Coronary artery (tissue), 2 donors: ENCODE results near the gene EFCAB14.

ENCODE experiments used
- DNase-seq: peaks from one replicate; pipeline ENCODE4 v3.0.0-alpha.2; 2017; ENCODE audit warnings: low spot score
- H3K27ac ChIP-seq, 2 donors: fragments of 200-600 bp; sonication (generic); one replicate each; pipeline ENCODE4 v1.5.1; 2016 to 2019
- H3K4me3 ChIP-seq: fragments of 200-600 bp; sonication (generic); 2 replicates; pipeline ENCODE4 v1.5.1; 2016; ENCODE audit warnings: mild to moderate bottlenecking, moderate library complexity
- TF ChIP-seq, protein P1 (sequence below): fragments of 200-600 bp; sonication (generic); IDR thresholded peaks from one replicate; pipeline ENCODE4 v1.5.1; 2019; ENCODE audit warnings: antibody characterized with exemption

The EFCAB14 gene

DNA sequence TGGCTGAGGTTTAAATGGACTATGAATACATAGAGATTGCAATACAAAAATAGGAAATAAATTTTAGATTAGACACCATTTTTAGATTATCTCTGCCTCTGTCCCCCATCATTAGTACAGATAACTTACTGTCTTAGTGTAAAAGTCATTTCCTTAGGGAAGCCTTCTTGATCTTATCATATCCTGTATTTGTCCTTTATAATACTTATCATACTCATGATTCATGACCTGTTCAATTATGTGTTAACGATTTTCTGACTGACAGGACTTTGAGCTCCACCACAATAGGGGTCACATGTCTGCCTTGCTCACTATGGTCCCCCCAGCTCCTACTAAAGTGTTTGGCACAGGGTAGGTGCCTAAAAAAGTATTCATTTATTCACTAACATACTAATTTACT lies 32.7 kb downstream of the EFCAB14 start:
- DNase-seq, result no peak
- H3K4me3 ChIP-seq, result no peak overlapping the region
- TF ChIP-seq, protein P1, sequence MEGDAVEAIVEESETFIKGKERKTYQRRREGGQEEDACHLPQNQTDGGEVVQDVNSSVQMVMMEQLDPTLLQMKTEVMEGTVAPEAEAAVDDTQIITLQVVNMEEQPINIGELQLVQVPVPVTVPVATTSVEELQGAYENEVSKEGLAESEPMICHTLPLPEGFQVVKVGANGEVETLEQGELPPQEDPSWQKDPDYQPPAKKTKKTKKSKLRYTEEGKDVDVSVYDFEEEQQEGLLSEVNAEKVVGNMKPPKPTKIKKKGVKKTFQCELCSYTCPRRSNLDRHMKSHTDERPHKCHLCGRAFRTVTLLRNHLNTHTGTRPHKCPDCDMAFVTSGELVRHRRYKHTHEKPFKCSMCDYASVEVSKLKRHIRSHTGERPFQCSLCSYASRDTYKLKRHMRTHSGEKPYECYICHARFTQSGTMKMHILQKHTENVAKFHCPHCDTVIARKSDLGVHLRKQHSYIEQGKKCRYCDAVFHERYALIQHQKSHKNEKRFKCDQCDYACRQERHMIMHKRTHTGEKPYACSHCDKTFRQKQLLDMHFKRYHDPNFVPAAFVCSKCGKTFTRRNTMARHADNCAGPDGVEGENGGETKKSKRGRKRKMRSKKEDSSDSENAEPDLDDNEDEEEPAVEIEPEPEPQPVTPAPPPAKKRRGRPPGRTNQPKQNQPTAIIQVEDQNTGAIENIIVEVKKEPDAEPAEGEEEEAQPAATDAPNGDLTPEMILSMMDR, result no peak
- H3K27ac ChIP-seq, result no peak overlapping the region

DNA sequence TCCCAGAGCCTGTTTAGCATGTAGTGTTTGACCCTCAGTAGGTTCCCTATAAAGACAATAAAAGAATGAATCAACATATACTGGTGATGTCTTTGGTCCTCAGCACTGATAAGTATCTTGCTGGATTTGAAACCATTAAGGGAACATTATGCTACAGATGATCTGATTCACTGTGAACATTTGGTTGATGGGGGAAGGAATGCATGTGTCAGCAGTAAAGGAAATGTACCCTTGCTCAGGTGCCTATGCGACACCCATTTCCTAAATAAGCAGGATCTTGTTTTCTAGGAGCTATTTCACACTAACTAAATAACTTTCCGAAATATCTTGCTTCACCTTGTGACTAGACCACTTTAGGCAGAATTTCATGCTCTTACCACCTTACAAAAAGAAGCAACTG lies 34.2 kb downstream of the EFCAB14 start:
- no peak for DNase-seq
- TF ChIP-seq, protein P1, result no peak
- no peak overlapping the region for H3K27ac ChIP-seq
- H3K4me3 ChIP-seq, result no peak overlapping the region

DNA sequence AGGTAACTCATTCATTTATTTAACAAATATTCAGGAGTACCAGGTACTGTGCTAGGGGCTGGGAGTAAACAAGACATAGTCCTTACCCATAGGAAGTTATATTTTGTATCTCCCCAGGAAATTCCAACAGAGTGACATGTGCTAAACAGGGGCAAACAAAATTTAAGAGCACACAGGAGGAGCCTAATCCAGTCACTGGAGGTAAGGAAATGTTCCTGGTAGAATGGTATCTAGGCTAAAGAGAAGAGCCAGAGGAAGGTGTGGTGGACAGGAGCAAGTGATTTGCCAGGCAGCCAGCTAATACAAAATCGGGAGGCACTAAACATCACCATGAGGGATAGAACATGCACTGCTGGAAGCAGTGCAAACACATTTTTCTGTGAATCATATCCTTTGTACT lies 36.9 kb downstream of the EFCAB14 start:
- Histone ChIP-seq H3K27ac (no peak overlapping the region), H3K4me3 (no peak overlapping the region)
- no peak for DNase-seq
- TF ChIP-seq, protein P1, result no peak

DNA sequence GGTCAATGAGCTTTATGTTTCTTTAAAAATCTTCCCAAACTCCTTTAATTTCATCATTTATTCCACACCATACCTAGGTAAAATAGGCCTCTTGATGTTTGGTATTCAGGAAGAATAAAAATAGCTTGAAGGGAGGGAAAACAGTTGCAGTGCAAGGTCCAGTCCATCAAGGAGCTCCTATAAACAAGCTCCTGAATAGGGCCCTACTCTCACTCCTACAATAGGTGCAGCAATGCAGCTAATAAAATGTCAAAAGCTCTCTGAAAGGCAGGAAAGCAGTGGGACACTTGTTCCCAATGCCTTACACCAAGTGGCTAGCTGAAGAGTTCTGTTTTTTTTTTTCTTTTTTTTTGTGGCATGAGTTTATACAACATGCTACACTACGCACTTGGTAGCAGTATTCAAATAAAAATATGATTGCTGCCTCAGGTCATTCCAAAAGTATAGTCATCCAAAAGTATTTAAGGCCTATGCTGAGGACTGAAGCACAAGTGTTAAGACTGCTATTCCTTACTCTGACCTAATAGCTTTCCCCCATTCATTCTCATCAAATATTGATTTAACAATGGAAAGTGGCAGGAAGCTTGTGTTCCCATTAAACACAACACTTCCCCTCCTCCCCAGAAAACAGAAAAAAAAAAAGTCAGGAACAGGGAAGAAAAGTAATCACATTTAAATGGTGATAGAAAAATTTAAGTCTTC lies 37.4 kb downstream of the EFCAB14 start:
- Histone ChIP-seq H3K27ac (no peak overlapping the region), H3K4me3 (no peak overlapping the region)
- DNase-seq, result no peak
- TF ChIP-seq, protein P1, result no peak

DNA sequence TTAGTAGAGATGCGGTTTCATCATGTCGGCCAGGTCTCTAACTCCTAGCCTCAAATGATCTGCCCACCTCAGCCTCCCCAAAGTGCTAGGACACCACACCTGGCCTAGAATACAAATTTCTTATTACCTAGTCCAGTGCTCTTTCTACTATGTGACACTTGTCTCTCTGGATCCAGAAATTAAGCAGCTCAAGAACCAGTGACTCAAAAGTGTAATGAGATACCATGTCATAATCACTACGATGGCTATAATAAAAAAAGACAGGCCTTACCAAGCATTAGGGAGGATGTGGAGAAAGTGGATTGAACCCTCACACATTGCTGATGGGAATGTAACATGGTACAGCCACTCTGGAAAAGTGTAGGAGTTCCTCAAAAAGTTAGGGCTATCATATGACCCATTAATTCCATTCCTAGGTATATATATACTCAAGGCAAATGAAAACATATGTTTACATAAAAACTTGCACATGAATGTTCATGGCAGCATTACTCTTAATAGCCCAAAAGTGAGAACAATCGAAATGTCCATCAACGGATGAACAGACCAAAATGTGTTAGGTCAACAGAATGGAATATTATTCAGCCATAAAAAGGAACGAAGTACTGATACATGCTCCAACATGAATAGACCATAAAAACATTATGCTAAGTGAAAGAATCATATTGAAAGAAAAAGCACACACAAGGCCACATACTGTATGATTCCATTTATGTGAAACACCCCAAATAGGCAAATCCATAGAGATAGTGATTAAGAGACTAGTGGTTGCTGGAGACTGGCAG lies 38.9 kb downstream of the EFCAB14 start:
- Histone ChIP-seq H3K27ac (no peak overlapping the region), H3K4me3 (no peak overlapping the region)
- TF ChIP-seq, protein P1, result no peak
- no peak for DNase-seq

DNA sequence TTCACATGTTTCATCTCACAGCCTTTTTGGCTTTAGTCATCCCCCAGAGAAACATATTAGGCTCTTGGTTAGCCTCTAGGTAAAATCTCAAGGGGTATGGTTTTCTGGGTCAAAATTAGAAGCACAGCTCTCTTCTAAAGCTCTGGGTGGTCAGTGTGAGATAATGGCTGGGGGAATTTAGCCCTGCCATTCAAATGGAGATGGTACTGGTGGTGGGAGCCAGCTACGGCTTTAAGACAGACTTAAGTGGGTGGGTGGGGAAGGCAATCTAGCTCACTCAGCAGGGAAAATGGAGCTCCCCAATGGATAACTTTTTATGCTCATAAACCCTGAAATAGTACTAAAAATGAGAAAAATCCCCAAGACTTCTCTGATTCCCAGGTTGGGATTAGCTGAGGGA lies 41.6 kb downstream of the EFCAB14 start:
- H3K4me3 ChIP-seq, result no peak overlapping the region
- DNase-seq, result no peak
- H3K27ac ChIP-seq, result no peak overlapping the region
- TF ChIP-seq, protein P1, result no peak

DNA sequence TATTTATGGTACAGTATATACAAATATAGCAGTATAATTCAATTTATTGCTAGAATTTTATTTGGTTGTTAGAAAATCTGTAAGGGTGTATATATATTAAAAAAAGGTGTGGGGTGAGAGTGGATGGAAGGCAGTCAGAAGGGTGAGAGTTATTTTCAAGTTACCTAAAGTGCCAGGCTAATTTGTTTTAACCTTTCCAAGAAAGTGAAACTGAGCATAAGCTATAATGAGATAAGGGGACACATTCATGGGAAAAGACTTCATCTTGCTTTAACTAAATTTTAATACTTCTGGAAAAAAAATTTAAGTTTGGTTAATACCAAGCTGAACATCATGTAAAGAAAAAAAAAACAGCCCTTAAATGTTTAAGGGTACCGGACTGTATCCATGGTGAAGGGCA lies 42.4 kb downstream of the EFCAB14 start:
- H3K27ac ChIP-seq, result no peak overlapping the region
- H3K4me3 ChIP-seq, result no peak overlapping the region
- DNase-seq, result no peak
- TF ChIP-seq, protein P1, result no peak
